Measurements from ENCODE around the gene CREBL2.

Gene CREBL2

GRCh38 chr12:12683136-12683697, 71.5 kb downstream of the CREBL2 start:
- H3K27ac ChIP-seq: no peak overlapping the region
- no peak overlapping the region for H3K4me3 ChIP-seq
- DNase-seq (ENCODE audit: low spot score): no peak
- TF ChIP-seq CTCF (IDR thresholded peaks at IDR 0.05): no peak

- DNase-seq (ENCODE audit: low spot score): no peak
Measured at GRCh38 chr12:12683725-12684124, 72.0 kb downstream of the CREBL2 start.

GRCh38 chr12:12684375-12685106, 72.9 kb downstream of the CREBL2 start:
- no peak overlapping the region for H3K27ac ChIP-seq
- DNase-seq (ENCODE audit: low spot score): no peak

More at GRCh38 chr12:12683725-12684124, 72.0 kb downstream of the CREBL2 start:
- Histone ChIP-seq H3K27ac (no peak overlapping the region), H3K4me3 (no peak overlapping the region)
- TF ChIP-seq CTCF (IDR thresholded peaks at IDR 0.05): no peak

GRCh38 chr12:12685305-12685704, 73.6 kb downstream of the CREBL2 start:
- DNase-seq (ENCODE audit: low spot score): no peak
- H3K27ac ChIP-seq: no peak overlapping the region
- TF ChIP-seq CTCF (IDR thresholded peaks at IDR 0.05): no peak
- no peak overlapping the region for H3K4me3 ChIP-seq

More at GRCh38 chr12:12684375-12685106, 72.9 kb downstream of the CREBL2 start:
- H3K4me3 ChIP-seq: no peak overlapping the region
- TF ChIP-seq CTCF (IDR thresholded peaks at IDR 0.05): no peak

- DNase-seq (ENCODE audit: low spot score): no peak
- TF ChIP-seq CTCF (IDR thresholded peaks at IDR 0.05): no peak
- Histone ChIP-seq H3K27ac (no peak overlapping the region), H3K4me3 (no peak overlapping the region)
Measured at GRCh38 chr12:12686472-12686871, 74.8 kb downstream of the CREBL2 start.

DNA sequence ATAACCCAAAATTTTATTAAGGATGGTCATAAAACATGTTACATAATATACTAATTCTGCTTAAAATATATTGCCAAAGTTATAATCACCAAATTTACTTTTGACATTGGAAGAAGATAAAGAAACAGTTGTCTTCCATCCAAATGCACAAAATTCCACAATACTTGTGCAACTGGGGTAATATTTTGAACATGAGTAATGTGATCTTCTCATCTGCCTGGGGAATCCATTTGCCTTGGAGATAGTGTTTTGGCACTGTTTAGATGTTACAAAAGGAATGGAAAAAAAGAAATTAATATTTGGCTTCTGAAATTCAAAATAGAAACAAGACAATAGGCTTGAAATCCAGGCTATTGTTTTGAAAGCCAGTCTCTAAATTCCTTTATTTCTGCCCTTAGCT, 75.2 kb downstream of the CREBL2 start:
- Histone ChIP-seq H3K27ac (no peak overlapping the region), H3K4me3 (no peak overlapping the region)
- no peak for DNase-seq (ENCODE audit: low spot score)
- TF ChIP-seq CTCF (IDR thresholded peaks at IDR 0.05): no peak

All from coronary artery (tissue), 2 donors.